ENCODE results near the gene AP2A1.

GRCh38 chr19:49746206-49746958 is 20.4 kb upstream of the AP2A1 start:
- TF ChIP-seq POLR2AphosphoS5 (IDR thresholded peaks at IDR 0.05; ENCODE audit: low read depth, low read length) = no peak
- no peak for TF ChIP-seq POLR2A (IDR thresholded peaks at IDR 0.05; ENCODE audit: low read depth, low read length)

All from GM12892 (cell line).